IPS DF 6.9 (cell line): Measurements from ENCODE around the gene AASDH.

Source experiments
- DNase-seq: peaks from one replicate; pipeline ENCODE4 v3.0.0-alpha.2; 2013; ENCODE audit warnings: low read depth, low spot score
- H3K27ac ChIP-seq: one replicate; pipeline ENCODE4 v1.5.1; 2013; ENCODE audit warnings: low read length, control low read depth
- H3K27me3 ChIP-seq: 2 replicates; pipeline ENCODE4 v1.6.1; 2013; ENCODE audit warnings: mild to moderate bottlenecking, low read length; ENCODE audit not compliant: control insufficient read depth, insufficient read depth
- H3K36me3 ChIP-seq: 2 replicates; pipeline ENCODE4 v1.6.1; 2013; ENCODE audit warnings: low read length; ENCODE audit not compliant: control insufficient read depth, insufficient read depth
- H3K4me1 ChIP-seq: 2 replicates; pipeline ENCODE4 v1.6.1; 2013; ENCODE audit warnings: low read length; ENCODE audit not compliant: control insufficient read depth, insufficient read depth
- H3K4me3 ChIP-seq: 2 replicates; pipeline ENCODE4 v1.5.1; 2013; ENCODE audit warnings: mild to moderate bottlenecking, low read length
- H3K9me3 ChIP-seq: 2 replicates; pipeline ENCODE4 v1.6.1; 2013; ENCODE audit warnings: low read length, inconsistent platforms; ENCODE audit not compliant: control insufficient read depth, insufficient read depth
- WGBS: extraction: QIAGEN DNeasy Blood & Tissue Kit; methylation state at CpG from one replicate; pipeline ENCODE4 v1.1.7; 2013; ENCODE audit warnings: mixed read lengths, missing lambda C conversion rate; ENCODE audit not compliant: insufficient read length, insufficient coverage; 5-methylcytosine and 5-hydroxymethylcytosine counted together

Gene AASDH

GRCh38 chr4:56424176-56424575 lies 36.9 kb upstream of the AASDH start:
- no peak overlapping the region for H3K4me3 ChIP-seq
- no peaks in the 10 kb centered on the region; the same call in 1 of the 2 replicates for H3K4me1 ChIP-seq
- no peaks in the 10 kb centered on the region for H3K36me3 ChIP-seq
- H3K9me3 ChIP-seq: no peaks in the 10 kb centered on the region
- no CpG with 5 or more reads among the region's 5 CpGs for WGBS
- DNase-seq: no peak
- H3K27ac ChIP-seq: no peak overlapping the region
- H3K27me3 ChIP-seq: no peaks in the 10 kb centered on the region

GRCh38 chr4:56417396-56417795 lies 30.1 kb upstream of the AASDH start:
- DNase-seq: no peak
- WGBS: 100% methylated on average over 1 of the region's 3 CpGs

GRCh38 chr4:56416349-56416748 lies 29.1 kb upstream of the AASDH start:
- no peaks in the 10 kb centered on the region for H3K9me3 ChIP-seq
- H3K27ac ChIP-seq: no peak overlapping the region
- H3K27me3 ChIP-seq: no peaks in the 10 kb centered on the region
- no peaks in the 10 kb centered on the region; the same call in none of the 2 replicates for H3K4me1 ChIP-seq
- 100% methylated on average over 2 of the region's 3 CpGs for WGBS
- no peak overlapping the region for H3K4me3 ChIP-seq
- H3K36me3 ChIP-seq: no peaks in the 10 kb centered on the region
- DNase-seq: no peak

More at GRCh38 chr4:56417396-56417795, 30.1 kb upstream of the AASDH start:
- Histone ChIP-seq H3K27ac (no peak overlapping the region), H3K4me3 (no peak overlapping the region), H3K9me3 (no peaks in the 10 kb centered on the region), H3K27me3 (no peaks in the 10 kb centered on the region), H3K4me1 (no peaks in the 10 kb centered on the region; the same call in none of the 2 replicates), H3K36me3 (no peaks in the 10 kb centered on the region)

- whole genome bisulfite sequencing: no CpG with 5 or more reads among the region's 4 CpGs
- H3K27ac ChIP-seq: no peak overlapping the region
- H3K36me3 ChIP-seq: no peaks in the 10 kb centered on the region
- H3K4me3 ChIP-seq: no peak overlapping the region
- H3K27me3 ChIP-seq: no peaks in the 10 kb centered on the region
- H3K9me3 ChIP-seq: no peaks in the 10 kb centered on the region
- DNase-seq: no peak
- no peaks in the 10 kb centered on the region; the same call in 1 of the 2 replicates for H3K4me1 ChIP-seq
Observed at GRCh38 chr4:56414135-56414670, 26.9 kb upstream of the AASDH start.

GRCh38 chr4:56410247-56411062 lies 23.2 kb upstream of the AASDH start:
- H3K27me3 ChIP-seq: no peaks in the 10 kb centered on the region
- no peaks in the 10 kb centered on the region for H3K9me3 ChIP-seq
- H3K4me1 ChIP-seq: no peaks in the 10 kb centered on the region; the same call in 1 of the 2 replicates
- no peak overlapping the region for H3K4me3 ChIP-seq
- no peak for DNase-seq
- H3K36me3 ChIP-seq: peaks cover 5% of the 10 kb centered on the region; the same call in 1 of the 2 replicates
- WGBS: no CpG with 5 or more reads among the region's 4 CpGs
- H3K27ac ChIP-seq: no peak overlapping the region

- no peaks in the 10 kb centered on the region; the same call in 1 of the 2 replicates for H3K4me1 ChIP-seq
- H3K27ac ChIP-seq: no peak overlapping the region
- WGBS: no CpG with 5 or more reads among the region's 1 CpG
- no peak overlapping the region for H3K4me3 ChIP-seq
- peaks cover 7% of the 10 kb centered on the region; the same call in 1 of the 2 replicates for H3K36me3 ChIP-seq
- H3K9me3 ChIP-seq: no peaks in the 10 kb centered on the region
- no peak for DNase-seq
- H3K27me3 ChIP-seq: no peaks in the 10 kb centered on the region
Observed at GRCh38 chr4:56409511-56410090, 22.3 kb upstream of the AASDH start.

- no peaks in the 10 kb centered on the region for H3K27me3 ChIP-seq
- no CpG with 5 or more reads among the region's 2 CpGs for WGBS
- DNase-seq: no peak
- H3K36me3 ChIP-seq: peaks cover 7% of the 10 kb centered on the region; the same call in 1 of the 2 replicates
- H3K4me3 ChIP-seq: no peak overlapping the region
- H3K9me3 ChIP-seq: no peaks in the 10 kb centered on the region
- no peak overlapping the region for H3K27ac ChIP-seq
- H3K4me1 ChIP-seq: no peaks in the 10 kb centered on the region; the same call in 1 of the 2 replicates
Observed at GRCh38 chr4:56408978-56409377, 21.7 kb upstream of the AASDH start.

- Histone ChIP-seq H3K4me1 (no peaks in the 10 kb centered on the region), H3K27me3 (no peaks in the 10 kb centered on the region), H3K4me3 (no peak overlapping the region), H3K36me3 (peaks cover 7% of the 10 kb centered on the region; the same call in 1 of the 2 replicates), H3K9me3 (no peaks in the 10 kb centered on the region), H3K27ac (no peak overlapping the region)
- DNase-seq: no peak
- 100% methylated on average over 2 of the region's 4 CpGs for WGBS
Observed at GRCh38 chr4:56406151-56406550, 18.9 kb upstream of the AASDH start.

- Histone ChIP-seq H3K27me3 (no peaks in the 10 kb centered on the region), H3K9me3 (no peaks in the 10 kb centered on the region), H3K36me3 (peaks cover 7% of the 10 kb centered on the region; the same call in 1 of the 2 replicates), H3K4me3 (no peak overlapping the region), H3K4me1 (no peaks in the 10 kb centered on the region), H3K27ac (no peak overlapping the region)
- no CpG with 5 or more reads among the region's 1 CpG for WGBS
- no peak for DNase-seq
Observed at GRCh38 chr4:56405016-56405415, 17.7 kb upstream of the AASDH start.

GRCh38 chr4:56400560-56400959 lies 13.3 kb upstream of the AASDH start:
- no peaks in the 10 kb centered on the region for H3K9me3 ChIP-seq
- H3K27ac ChIP-seq: no peak overlapping the region
- H3K4me1 ChIP-seq: no peaks in the 10 kb centered on the region
- H3K4me3 ChIP-seq: no peak overlapping the region
- H3K36me3 ChIP-seq: peaks cover 3% of the 10 kb centered on the region; the same call in 1 of the 2 replicates
- WGBS: no CpG with 5 or more reads among the region's 6 CpGs
- no peaks in the 10 kb centered on the region for H3K27me3 ChIP-seq
- DNase-seq: no peak
